ENCODE measurements around the gene GIMAP8. TPM values are rescaled to one million over a fixed set of nuclear protein-coding genes. Genes with fewer than 3 reads are reported as not detected.

Gene GIMAP8
- total RNA-seq, 2 experiments from 2014 or later, result 2.9 to 3.8 TPM

- Histone ChIP-seq H3K4me3 (ENCODE audit: low read length) (no peak overlapping the region), H3K4me1 (ENCODE audit: insufficient read depth, low read length) (peaks cover 9% of the 10 kb centered on the region), H3K36me3 (ENCODE audit: insufficient read depth, low read length) (no peaks in the 10 kb centered on the region), H3K27ac (ENCODE audit: low read depth in 1 of 2, low read length in 2 of 2) (no peak overlapping the region), H3K27me3 (ENCODE audit: control insufficient read depth in 1 of 2, insufficient read depth in 2 of 2, low read length in 2 of 2) (no peaks in the 10 kb centered on the region), H3K9me3 (ENCODE audit: control insufficient read depth in 1 of 2, insufficient read depth in 1 of 2, low read length in 2 of 2) (no peaks in the 10 kb centered on the region)
- TF ChIP-seq, protein P1, sequence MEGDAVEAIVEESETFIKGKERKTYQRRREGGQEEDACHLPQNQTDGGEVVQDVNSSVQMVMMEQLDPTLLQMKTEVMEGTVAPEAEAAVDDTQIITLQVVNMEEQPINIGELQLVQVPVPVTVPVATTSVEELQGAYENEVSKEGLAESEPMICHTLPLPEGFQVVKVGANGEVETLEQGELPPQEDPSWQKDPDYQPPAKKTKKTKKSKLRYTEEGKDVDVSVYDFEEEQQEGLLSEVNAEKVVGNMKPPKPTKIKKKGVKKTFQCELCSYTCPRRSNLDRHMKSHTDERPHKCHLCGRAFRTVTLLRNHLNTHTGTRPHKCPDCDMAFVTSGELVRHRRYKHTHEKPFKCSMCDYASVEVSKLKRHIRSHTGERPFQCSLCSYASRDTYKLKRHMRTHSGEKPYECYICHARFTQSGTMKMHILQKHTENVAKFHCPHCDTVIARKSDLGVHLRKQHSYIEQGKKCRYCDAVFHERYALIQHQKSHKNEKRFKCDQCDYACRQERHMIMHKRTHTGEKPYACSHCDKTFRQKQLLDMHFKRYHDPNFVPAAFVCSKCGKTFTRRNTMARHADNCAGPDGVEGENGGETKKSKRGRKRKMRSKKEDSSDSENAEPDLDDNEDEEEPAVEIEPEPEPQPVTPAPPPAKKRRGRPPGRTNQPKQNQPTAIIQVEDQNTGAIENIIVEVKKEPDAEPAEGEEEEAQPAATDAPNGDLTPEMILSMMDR (IDR thresholded peaks at IDR 0.05), result no peak
- ATAC-seq (ENCODE audit: poor library complexity) (no peak), DNase-seq (peak in 1 of 14 experiments; percentile 7)
- Mint-ChIP-seq H3K4me3 (no peak overlapping the region), H3K27ac (no peak overlapping the region), H3K27me3 (no peaks in the 10 kb centered on the region), H3K9me3 (peaks cover 2% of the 10 kb centered on the region), H3K36me3 (ENCODE audit: low read depth) (no peaks in the 10 kb centered on the region), H3K4me1 (ENCODE audit: low read depth) (peaks cover 7% of the 10 kb centered on the region)
- intact Hi-C loops (cut with DNase I, micrococcal nuclease), result loop anchor here (1.0 to 10.0 kb wide), 3 partner anchors 14 to 135 kb away; no protein-coding TSS in a partner anchor
- ChIA-PET CTCF (interaction anchor here (2.2 kb wide), 1 partner anchor 14 kb away, joined by 9 read pairs; a partner anchor contains a TSS), POLR2A (interaction anchor here (0.7 to 1.4 kb wide), 2 partner anchors 14 to 69 kb away, joined by 3 read pairs; no protein-coding TSS in a partner anchor)
Observed at GRCh38 chr7:150420242-150420641, 30.2 kb upstream of the GIMAP8 start.

DNA sequence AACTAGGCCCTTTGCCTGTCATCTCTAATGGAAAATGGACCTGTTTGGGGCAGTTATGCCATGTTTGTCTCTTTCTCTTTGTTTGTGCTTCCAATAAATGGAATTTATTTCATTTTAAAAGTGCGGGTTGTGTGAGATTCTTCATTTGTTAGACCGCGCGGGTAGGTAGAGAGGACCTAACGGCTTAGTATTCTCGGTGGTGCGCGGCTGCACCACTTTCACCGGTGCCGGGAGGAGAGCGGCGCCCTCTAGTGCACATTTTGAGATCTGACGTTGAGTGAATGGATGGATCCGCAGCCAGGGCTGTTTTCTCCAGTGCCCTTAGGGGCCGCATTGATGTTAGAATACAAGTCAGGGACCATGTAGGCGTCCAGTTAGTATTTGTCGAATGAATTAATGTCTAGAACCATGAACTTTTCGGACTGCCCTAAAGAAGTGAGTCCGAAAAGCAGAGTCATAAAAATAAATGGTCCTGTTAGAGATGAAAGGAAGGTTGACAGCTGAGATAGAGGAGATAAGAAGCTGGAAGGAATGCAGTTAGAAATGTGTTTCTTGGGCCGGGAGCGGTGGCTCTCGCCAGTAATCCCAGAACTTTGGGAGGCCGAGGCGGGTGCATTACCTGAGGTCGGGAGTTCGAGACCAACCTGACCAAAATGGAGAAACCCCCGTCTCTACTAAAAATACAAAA is 29.3 kb upstream of the GIMAP8 start:
- H3K4me3 ChIP-seq (ENCODE audit: low read length), result no peak overlapping the region
- CTCF ChIA-PET, result interaction anchor here (0.8 to 2.2 kb wide), 3 partner anchors 15 to 43 kb away, joined by 3 to 9 read pairs (median 6); a partner anchor contains a TSS

DNA sequence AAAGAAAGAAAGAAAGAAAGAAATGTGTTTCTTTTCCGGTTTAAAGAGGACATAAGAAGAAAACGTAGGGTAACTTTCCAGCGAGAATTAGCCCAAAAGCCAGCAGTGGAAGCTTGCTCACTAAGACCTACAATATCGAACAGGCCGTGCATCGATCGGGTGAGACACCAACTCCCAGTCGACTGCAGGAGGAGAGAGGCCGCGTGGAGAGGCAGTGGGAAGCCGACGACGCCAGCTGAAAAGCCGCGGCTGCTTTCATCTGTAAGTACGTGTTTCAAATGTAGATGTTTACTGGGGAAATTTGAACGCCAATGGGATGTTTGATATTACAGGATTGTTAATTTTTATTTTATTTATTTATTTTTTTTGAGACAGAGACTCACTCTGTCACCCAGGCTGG is 28.6 kb upstream of the GIMAP8 start:
- Mint-ChIP-seq H3K4me1 (ENCODE audit: low read depth) (peaks cover 7% of the 10 kb centered on the region), H3K4me3 (no peak overlapping the region), H3K27ac (no peak overlapping the region), H3K27me3 (no peaks in the 10 kb centered on the region), H3K9me3 (peaks cover 2% of the 10 kb centered on the region), H3K36me3 (ENCODE audit: low read depth) (no peaks in the 10 kb centered on the region)
- peaks cover 9% of the 10 kb centered on the region for H3K4me1 ChIP-seq (ENCODE audit: insufficient read depth, low read length)
- no peak overlapping the region for H3K4me3 ChIP-seq (ENCODE audit: low read length)
- no peaks in the 10 kb centered on the region for H3K27me3 ChIP-seq (ENCODE audit: control insufficient read depth in 1 of 2, insufficient read depth in 2 of 2, low read length in 2 of 2)
- CTCF ChIA-PET, result interaction anchor here (0.8 to 2.2 kb wide), 3 partner anchors 16 to 44 kb away, joined by 3 to 9 read pairs (median 6); a partner anchor contains a TSS
- DNase-seq (peak in 1 of 14 experiments; percentile 19), ATAC-seq (ENCODE audit: poor library complexity) (no peak)
- no peaks in the 10 kb centered on the region for H3K9me3 ChIP-seq (ENCODE audit: control insufficient read depth in 1 of 2, insufficient read depth in 1 of 2, low read length in 2 of 2)
- H3K36me3 ChIP-seq (ENCODE audit: insufficient read depth, low read length), result no peaks in the 10 kb centered on the region
- H3K27ac ChIP-seq (ENCODE audit: low read depth in 1 of 2, low read length in 2 of 2), result no peak overlapping the region
- TF ChIP-seq, protein P1 (IDR thresholded peaks at IDR 0.05), result no peak
- intact Hi-C loops (cut with DNase I, micrococcal nuclease), result loop anchor here (1.0 to 10.0 kb wide), 3 partner anchors 66 to 137 kb away; no protein-coding TSS in a partner anchor
- POLR2A ChIA-PET, result interaction anchor here (1.0 kb wide), 1 partner anchor 16 kb away, joined by 3 read pairs; a partner anchor contains a TSS

More for the DNA sequence above, 29.3 kb upstream of the GIMAP8 start:
- H3K4me3 Mint-ChIP-seq, result peak overlapping the region; percentile 18
- Histone ChIP-seq H3K36me3 (ENCODE audit: insufficient read depth, low read length) (no peaks in the 10 kb centered on the region), H3K4me1 (ENCODE audit: insufficient read depth, low read length) (peaks cover 9% of the 10 kb centered on the region), H3K9me3 (ENCODE audit: control insufficient read depth in 1 of 2, insufficient read depth in 1 of 2, low read length in 2 of 2) (no peaks in the 10 kb centered on the region), H3K27ac (ENCODE audit: low read depth in 1 of 2, low read length in 2 of 2) (no peak overlapping the region), H3K27me3 (ENCODE audit: control insufficient read depth in 1 of 2, insufficient read depth in 2 of 2, low read length in 2 of 2) (no peaks in the 10 kb centered on the region)
- TF ChIP-seq, protein P1 (IDR thresholded peaks at IDR 0.05), result peak; percentile 95
- H3K9me3 Mint-ChIP-seq, result peaks cover 2% of the 10 kb centered on the region
- peaks cover 7% of the 10 kb centered on the region for H3K4me1 Mint-ChIP-seq (ENCODE audit: low read depth)
- intact Hi-C loops (cut with DNase I, micrococcal nuclease), result loop anchor here (1.0 to 10.0 kb wide), 4 partner anchors 15 to 136 kb away; no protein-coding TSS in a partner anchor
- DNase-seq (peak; percentile 77 to 94 (median 86)), ATAC-seq (ENCODE audit: poor library complexity) (peak; percentile 99)
- H3K27ac Mint-ChIP-seq, result no peak overlapping the region
- POLR2A ChIA-PET, result interaction anchor here (0.7 to 1.4 kb wide), 3 partner anchors 14 to 69 kb away, joined by 3 read pairs; a partner anchor contains a TSS
- H3K36me3 Mint-ChIP-seq (ENCODE audit: low read depth), result no peaks in the 10 kb centered on the region
- no peaks in the 10 kb centered on the region for H3K27me3 Mint-ChIP-seq

All from CD4-positive, alpha-beta T cell (primary cell).